ENCODE results near the gene TOGARAM1. TPM values are rescaled to one million over a fixed set of nuclear protein-coding genes. Genes with fewer than 3 reads are reported as not detected.
A peak's percentile ranks its signal among the peaks of the same experiment; 100 is the strongest.

TOGARAM1 gene
- total RNA-seq, 1 donor from 2014 or later = 12.6 TPM

- H3K9me3 ChIP-seq = no peaks in the 10 kb centered on the region
- H3K27ac ChIP-seq = no peak overlapping the region
- DNase-seq (no peak), ATAC-seq (no peak)
- H3K27me3 ChIP-seq = no peaks in the 10 kb centered on the region
- H3K4me3 ChIP-seq = no peak overlapping the region
- no peaks in the 10 kb centered on the region for H3K36me3 ChIP-seq
- H3K4me1 ChIP-seq = peaks cover 20% of the 10 kb centered on the region
- no peak for TF ChIP-seq CTCF (IDR thresholded peaks at IDR 0.05)
- intact Hi-C loops (cut with DNase I) = no loop called here
Measured at GRCh38 chr14:45082420-45082819, 120.4 kb downstream of the TOGARAM1 start.

- H3K4me3 ChIP-seq = peak overlapping the region; percentile 75
- H3K9me3 ChIP-seq = no peaks in the 10 kb centered on the region
- DNase-seq (no peak), ATAC-seq (no peak)
- peaks cover 27% of the 10 kb centered on the region for H3K4me1 ChIP-seq
- no peak for TF ChIP-seq CTCF (IDR thresholded peaks at IDR 0.05)
- H3K36me3 ChIP-seq = no peaks in the 10 kb centered on the region
- intact Hi-C loops (cut with DNase I) = no loop called here
- no peaks in the 10 kb centered on the region for H3K27me3 ChIP-seq
- peak overlapping the region; percentile 85 for H3K27ac ChIP-seq
Measured at GRCh38 chr14:45083617-45083975, 121.6 kb downstream of the TOGARAM1 start.

- TF ChIP-seq CTCF (IDR thresholded peaks at IDR 0.05) = no peak
- ATAC-seq (peak; percentile 99), DNase-seq (peak; percentile 98)
- Histone ChIP-seq H3K4me3 (peak within 1 kb of the TSS; percentile 75), H3K9me3 (no peaks in the 10 kb centered on the region), H3K27ac (peak within 1 kb of the TSS; percentile 85), H3K4me1 (peaks cover 28% of the 10 kb centered on the region), H3K27me3 (no peaks in the 10 kb centered on the region), H3K36me3 (no peaks in the 10 kb centered on the region)
- intact Hi-C loops (cut with DNase I) = no loop called here
Measured at GRCh38 chr14:45083976-45084722, 122.2 kb downstream of the TOGARAM1 start, which contains the start of gene PRPF39. Gene PRPF39 (plus strand): TSS chr14:45084116. CDS start chr14:45095240, 11,124 bp downstream.

- DNase-seq (no peak), ATAC-seq (no peak)
- intact Hi-C loops (cut with DNase I) = no loop called here
- Histone ChIP-seq H3K4me3 (peak overlapping the region; percentile 75), H3K27me3 (no peaks in the 10 kb centered on the region), H3K4me1 (peaks cover 28% of the 10 kb centered on the region), H3K9me3 (no peaks in the 10 kb centered on the region), H3K36me3 (no peaks in the 10 kb centered on the region), H3K27ac (peak overlapping the region; percentile 85)
- TF ChIP-seq CTCF (IDR thresholded peaks at IDR 0.05) = no peak
Measured at GRCh38 chr14:45084946-45085346, 123.0 kb downstream of the TOGARAM1 start.

GRCh38 chr14:45089813-45090212 is 127.8 kb downstream of the TOGARAM1 start:
- no peak for DNase-seq
- intact Hi-C loops (cut with DNase I) = no loop called here
- peaks cover 1% of the 10 kb centered on the region for H3K36me3 ChIP-seq
- TF ChIP-seq CTCF (IDR thresholded peaks at IDR 0.05) = no peak
- H3K27ac ChIP-seq = no peak overlapping the region
- H3K9me3 ChIP-seq = no peaks in the 10 kb centered on the region
- H3K4me3 ChIP-seq = no peak overlapping the region
- H3K4me1 ChIP-seq = peaks cover 28% of the 10 kb centered on the region
- no peak for ATAC-seq
- no peaks in the 10 kb centered on the region for H3K27me3 ChIP-seq

Data from upper lobe of right lung (tissue), 1 donor.